NCI-H446 treated with DMSO at 0.1 percent for 48 hours (cell line): ENCODE results near the gene SYN1.
"Not testable (repeated sequence)": the region's sequence is repeated elsewhere in the genome, so short reads cannot be mapped to it uniquely, and the experiment has no call there.

Source experiments
- DNase-seq: peaks from one replicate; lab custom pipeline; 2025; lab: John Stamatoyannopoulos, UW

The SYN1 gene

GRCh38 chrX:47633689-47634590, 14.3 kb upstream of the SYN1 start:
- no peak for DNase-seq

GRCh38 chrX:47632666-47633065, 13.0 kb upstream of the SYN1 start:
- DNase-seq = no peak

- no peak for DNase-seq
Observed at GRCh38 chrX:47631676-47632075, 12.0 kb upstream of the SYN1 start.

GRCh38 chrX:47629419-47630200, 10.0 kb upstream of the SYN1 start, which contains the start of gene CFP:
Gene CFP, minus strand, starts transcription at chrX:47629930. Its CDS starts 86 bp downstream, at chrX:47629844.
- DNase-seq = no peak

GRCh38 chrX:47628982-47629381, 9.3 kb upstream of the SYN1 start:
- no peak for DNase-seq

GRCh38 chrX:47625365-47625764, 5.7 kb upstream of the SYN1 start:
- no peak for DNase-seq

GRCh38 chrX:47623540-47624027, 3.9 kb upstream of the SYN1 start:
- peak; percentile 73 for DNase-seq

- no peak for DNase-seq
Observed at GRCh38 chrX:47621851-47622250, 2.2 kb upstream of the SYN1 start.

- DNase-seq = no peak
Observed at GRCh38 chrX:47620303-47620685, 637 bp upstream of the SYN1 start.

- DNase-seq = no peak
Observed at GRCh38 chrX:47618923-47619485, 653 bp downstream of the SYN1 start.

- no peak for DNase-seq
Observed at GRCh38 chrX:47614618-47615017, 5.0 kb downstream of the SYN1 start.

- no peak for DNase-seq
Observed at GRCh38 chrX:47613082-47613481, 6.6 kb downstream of the SYN1 start.

GRCh38 chrX:47612418-47612817, 7.2 kb downstream of the SYN1 start:
- DNase-seq = no peak

- no peak for DNase-seq
Observed at GRCh38 chrX:47611926-47612325, 7.7 kb downstream of the SYN1 start.

GRCh38 chrX:47611489-47611888, 8.2 kb downstream of the SYN1 start:
- no peak for DNase-seq

- no peak for DNase-seq
Observed at GRCh38 chrX:47610511-47610910, 9.1 kb downstream of the SYN1 start.

GRCh38 chrX:47608130-47608810, 11.4 kb downstream of the SYN1 start:
- no peak for DNase-seq

- no peak for DNase-seq
Observed at GRCh38 chrX:47607091-47607490, 12.6 kb downstream of the SYN1 start.

GRCh38 chrX:47605024-47605423, 14.6 kb downstream of the SYN1 start:
- DNase-seq = no peak

- DNase-seq = not testable (repeated sequence)
Observed at GRCh38 chrX:47603125-47603524, 16.5 kb downstream of the SYN1 start.

- DNase-seq = no peak
Observed at GRCh38 chrX:47597222-47597621, 22.4 kb downstream of the SYN1 start.

GRCh38 chrX:47596256-47596655, 23.4 kb downstream of the SYN1 start:
- no peak for DNase-seq
